Hematopoietic multipotent progenitor cell treated with erythropoietin and hydrocortisone succinate and interleukin-3 and kit ligand, for 15 days (in vitro differentiated cells): ENCODE measurements around the gene BICDL1.

Source experiments
- DNase-seq: peaks from one replicate; pipeline ENCODE4 v3.0.0-alpha.2; 2015; ENCODE audit warnings: low spot score

BICDL1 gene

GRCh38 chr12:120102189-120103043 is 113.4 kb downstream of the BICDL1 start:
- DNase-seq: no peak

- DNase-seq: no peak
Observed at GRCh38 chr12:120103044-120103338, 114.0 kb downstream of the BICDL1 start.

DNA sequence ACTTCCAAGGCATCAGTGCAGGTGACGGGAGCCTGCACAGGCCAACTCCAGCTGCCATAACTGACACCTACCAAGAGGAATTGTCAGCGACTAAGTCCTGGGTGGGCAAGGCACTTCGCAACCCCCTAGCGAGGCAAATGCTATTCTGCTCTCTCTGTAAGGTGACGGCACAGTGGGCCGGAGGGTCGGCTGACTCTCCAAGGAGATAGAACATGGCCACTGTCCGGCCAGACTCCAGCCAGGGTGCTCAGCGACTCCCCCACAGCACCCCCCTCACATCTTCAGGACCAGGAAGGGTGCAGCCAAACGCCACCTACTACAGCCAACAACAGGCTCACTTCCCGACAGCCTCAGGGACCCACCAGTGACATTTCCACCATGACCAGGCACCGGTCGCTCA is 114.3 kb downstream of the BICDL1 start:
- DNase-seq: no peak

- no peak for DNase-seq
Observed at GRCh38 chr12:120106151-120106550, 117.1 kb downstream of the BICDL1 start.

DNA sequence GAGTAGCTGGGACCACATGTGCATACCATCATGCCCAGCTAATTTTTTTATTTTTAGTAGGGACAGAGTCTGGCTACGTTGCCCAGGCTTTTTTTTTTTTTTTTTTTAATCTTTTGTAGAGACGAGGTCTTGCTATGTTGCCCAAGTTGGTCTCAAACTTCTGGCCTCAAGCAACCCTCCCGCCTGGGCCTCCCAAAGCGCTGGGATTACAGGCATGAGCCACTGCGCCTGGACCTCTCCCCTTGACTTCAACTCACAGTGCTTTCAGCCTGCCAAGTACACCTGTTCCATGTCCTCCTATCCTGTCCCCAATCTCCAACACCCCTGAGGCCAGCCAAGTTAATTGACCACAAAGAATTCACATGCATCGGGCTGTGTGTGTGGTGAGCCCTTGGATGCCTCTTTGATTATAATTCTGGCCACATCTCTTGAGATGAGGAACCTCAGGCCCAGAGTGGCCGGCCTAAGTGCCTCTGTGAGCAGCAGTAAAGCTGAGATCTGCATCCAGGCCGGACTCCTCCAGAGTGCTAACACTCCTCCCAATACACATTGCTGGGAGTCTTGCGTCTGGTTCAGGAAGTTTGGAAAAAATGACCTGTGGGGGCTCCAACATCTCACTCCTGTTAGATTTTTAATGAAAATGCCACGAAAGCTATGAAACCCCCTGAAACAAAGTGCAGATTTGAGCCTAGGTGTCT is 120.7 kb downstream of the BICDL1 start:
- DNase-seq: no peak

GRCh38 chr12:120110550-120111501 is 121.8 kb downstream of the BICDL1 start:
- no peak for DNase-seq

GRCh38 chr12:120115066-120115465 is 126.0 kb downstream of the BICDL1 start:
- no peak for DNase-seq

GRCh38 chr12:120115692-120116440 is 126.8 kb downstream of the BICDL1 start:
- peak; percentile 22 for DNase-seq

- no peak for DNase-seq
Observed at GRCh38 chr12:120116441-120116791, 127.4 kb downstream of the BICDL1 start, which contains the start of gene RAB35. Gene RAB35 (minus strand): TSS chr12:120116753. CDS start chr12:120116650, 103 bp downstream.

- peak; percentile 94 for DNase-seq
Observed at GRCh38 chr12:120116792-120117651, 128.0 kb downstream of the BICDL1 start.

- no peak for DNase-seq
Observed at GRCh38 chr12:120117961-120118320, 128.9 kb downstream of the BICDL1 start.

- no peak for DNase-seq
Observed at GRCh38 chr12:120118321-120119061, 129.5 kb downstream of the BICDL1 start.

DNA sequence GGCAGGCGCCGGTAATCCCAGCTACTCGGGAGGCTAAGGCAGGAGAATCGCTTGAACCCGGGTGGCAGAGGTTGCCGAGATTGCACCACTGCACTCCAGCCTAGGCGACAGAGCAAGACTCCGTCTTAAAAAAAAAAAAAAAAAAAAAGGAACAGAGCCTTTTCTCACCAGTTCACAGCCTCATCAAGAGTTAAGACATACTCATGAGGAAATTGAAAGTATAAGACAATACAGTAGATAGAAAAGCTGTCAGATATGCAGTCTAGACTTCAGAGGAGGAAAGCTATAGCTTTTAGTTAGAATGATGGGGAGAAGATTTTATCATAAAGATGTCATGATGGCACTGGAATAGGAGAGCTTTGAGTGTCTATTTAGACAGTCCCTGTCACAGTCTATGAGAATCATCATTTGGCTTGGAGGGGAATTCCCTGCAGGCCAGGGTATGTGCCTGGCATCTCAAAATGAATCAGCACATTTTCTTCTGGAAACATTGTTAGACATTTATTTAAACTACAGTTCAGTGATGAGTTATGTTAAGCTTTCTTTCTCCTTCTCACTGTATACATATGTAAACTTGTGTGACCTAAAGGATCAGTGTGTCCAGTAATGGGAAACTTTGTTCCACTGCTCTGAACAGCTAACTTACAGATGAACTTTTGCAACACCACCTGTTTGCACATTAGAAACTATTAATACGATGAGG is 130.4 kb downstream of the BICDL1 start:
- peak; percentile 6 for DNase-seq

GRCh38 chr12:120121343-120121742 is 132.3 kb downstream of the BICDL1 start:
- DNase-seq: no peak

GRCh38 chr12:120121766-120122293 is 132.8 kb downstream of the BICDL1 start:
- DNase-seq: no peak

DNA sequence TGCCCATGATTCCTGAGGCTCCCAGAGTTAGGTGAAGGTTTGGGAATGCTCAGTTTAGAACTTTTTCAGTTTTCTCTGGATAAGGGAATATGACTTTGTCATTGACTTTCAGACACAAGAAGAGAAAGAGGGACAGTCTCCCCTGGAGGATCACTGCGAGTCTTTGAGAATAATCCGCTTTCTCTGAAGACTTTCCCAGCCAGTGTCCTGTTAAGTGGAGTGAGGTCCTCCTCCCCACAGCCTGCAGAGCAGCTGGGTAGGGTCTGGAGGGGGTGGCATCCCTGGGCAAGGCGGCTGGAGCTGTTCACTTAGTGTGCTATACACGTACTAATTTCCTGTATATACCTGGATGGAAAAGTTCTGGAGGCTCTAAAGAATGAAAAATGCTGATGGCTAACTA is 136.0 kb downstream of the BICDL1 start:
- DNase-seq: no peak

GRCh38 chr12:120125792-120126634 is 137.0 kb downstream of the BICDL1 start:
- DNase-seq: no peak

- DNase-seq: no peak
Observed at GRCh38 chr12:120126635-120127005, 137.6 kb downstream of the BICDL1 start.
